Natural killer cell (primary cell): ENCODE data around the gene VMO1. TPM values are rescaled to one million over a fixed set of nuclear protein-coding genes. Genes with fewer than 3 reads are reported as not detected.
A peak's percentile ranks its signal among the peaks of the same experiment; 100 is the strongest.

Experiments
- ATAC-seq, 3 donors: fragments of 150-1000 bp in 2 of 3; fragments of 200-7000 bp in 1 of 3; cut with Tn5 transposase; 1 replicate in 1 of 3; 2 replicates in 2 of 3; pipeline ENCODE4 v1.10.0; 2021; ENCODE audit warnings: mild to moderate bottlenecking in 2 of 3, moderate library complexity in 2 of 3
- DNase-seq, 2 donors: peaks; one replicate each; pipeline versions ENCODE4 v3.0.0 to v3.0.0-alpha.2; 2013 to 2021; ENCODE audit warnings: mixed read lengths in 1 of 2
- H3K27ac ChIP-seq: one replicate; pipeline ENCODE4 v1.5.1; 2013; ENCODE audit warnings: mild to moderate bottlenecking, low read length
- H3K27me3 ChIP-seq: one replicate; pipeline ENCODE4 v1.6.1; 2013; ENCODE audit warnings: low read length; ENCODE audit not compliant: control insufficient read depth, insufficient read depth
- H3K36me3 ChIP-seq: one replicate; pipeline ENCODE4 v1.6.1; 2013; ENCODE audit warnings: low read length; ENCODE audit not compliant: control insufficient read depth, insufficient read depth
- H3K4me1 ChIP-seq: one replicate; pipeline ENCODE4 v1.6.1; 2013; ENCODE audit warnings: low read length; ENCODE audit not compliant: control insufficient read depth, insufficient read depth
- H3K4me3 ChIP-seq: one replicate; pipeline ENCODE4 v1.5.1; 2013; ENCODE audit warnings: low read length
- H3K9me3 ChIP-seq: one replicate; pipeline ENCODE4 v1.6.1; 2013; ENCODE audit warnings: low read length; ENCODE audit not compliant: control insufficient read depth, insufficient read depth
- H3K27ac Mint-ChIP-seq, 2 donors: one replicate each; pipeline ENCODE4 v1.8.0; 2022; ENCODE audit warnings: mild to moderate bottlenecking in 2 of 2, mixed read lengths in 2 of 2, moderate library complexity in 1 of 2
- H3K27me3 Mint-ChIP-seq, 2 donors: one replicate each; pipeline ENCODE4 v1.8.0; 2022; ENCODE audit warnings: low read depth in 2 of 2, mixed read lengths in 2 of 2
- H3K36me3 Mint-ChIP-seq: one replicate; pipeline ENCODE4 v1.8.0; 2022; ENCODE audit warnings: mixed read lengths
- H3K4me1 Mint-ChIP-seq, 2 donors: one replicate each; pipeline ENCODE4 v1.8.0; 2022; ENCODE audit warnings: mixed read lengths in 2 of 2
- H3K4me3 Mint-ChIP-seq: one replicate; pipeline ENCODE4 v1.8.0; 2022; ENCODE audit warnings: mild to moderate bottlenecking, moderate library complexity, mixed read lengths
- H3K9me3 Mint-ChIP-seq, 2 donors: one replicate each; pipeline ENCODE4 v1.8.0; 2022; ENCODE audit warnings: mixed read lengths in 2 of 2
- CTCF ChIP-seq: fragments of 200-600 bp; IDR thresholded peaks from one replicate; pipeline ENCODE4 v1.8.0; 2022; ENCODE audit warnings: antibody characterized with exemption
- WGBS: methylation state at CpG from one replicate; pipeline ENCODE4 v1.1.7; 2013; ENCODE audit warnings: missing lambda C conversion rate; ENCODE audit not compliant: insufficient coverage; 5-methylcytosine and 5-hydroxymethylcytosine counted together
- intact Hi-C: fragments of 100-400 bp; cut with micrococcal nuclease; formaldehyde crosslinking; loops from one replicate; pipeline ENCODE4 v1.14.2; 2022
- total RNA-seq, 4 donors: library from RNA; stranded (reverse); fragments of 120-200 nt in 1 of 4; gene quantifications; one replicate each; pipeline versions ENCODE4 v1.2.3 to v1.2.4, GENCODE V29; 2013 to 2022

Gene VMO1
- total RNA-seq, 3 donors from 2014 or later (not counting 1 experiment from before 2014, with no cell fraction given): 1.2 to 4.8 (median 1.3) TPM

- peaks cover 13 to 16% of the 10 kb centered on the region in 2 donors for H3K4me1 Mint-ChIP-seq
- no peaks in the 10 kb centered on the region for H3K36me3 ChIP-seq
- TF ChIP-seq CTCF: peak; percentile 84
- peak; percentile 79 to 92 (median 82) for ATAC-seq
- no peaks in the 10 kb centered on the region for H3K9me3 Mint-ChIP-seq
- peak overlapping the region; percentile 85 for H3K27ac Mint-ChIP-seq
- H3K27ac ChIP-seq: peak overlapping the region; percentile 79
- peaks cover 24% of the 10 kb centered on the region for H3K27me3 ChIP-seq
- no peaks in the 10 kb centered on the region for H3K9me3 ChIP-seq
- under 1% methylated on average over 91 of the region's 91 CpGs for WGBS
- DNase-seq: peak; percentile 78 to 90
- intact Hi-C loops: loop anchor here (2.0 to 5.0 kb wide), 2 partner anchors 17 to 78 kb away; partner anchors contain the start of genes ARRB2 and PLD2
- peak overlapping the region; percentile 93 for H3K4me3 Mint-ChIP-seq
- no peaks in the 10 kb centered on the region for H3K36me3 Mint-ChIP-seq
- peaks cover 33% of the 10 kb centered on the region for H3K4me1 ChIP-seq
- H3K4me3 ChIP-seq: peak overlapping the region; percentile 59
- peaks cover 19 to 21% of the 10 kb centered on the region in 2 donors for H3K27me3 Mint-ChIP-seq
These were observed 4.0 kb upstream of the VMO1 start for GRCh38 chr17:4789951-4790704.

- ATAC-seq (peak in 2 of 3 donors; percentile 6 to 37), DNase-seq (no peak)
- Histone ChIP-seq H3K4me1 (peaks cover 35% of the 10 kb centered on the region), H3K9me3 (no peaks in the 10 kb centered on the region), H3K36me3 (no peaks in the 10 kb centered on the region), H3K27ac (peak overlapping the region; percentile 21), H3K27me3 (peaks cover 26% of the 10 kb centered on the region), H3K4me3 (peak overlapping the region; percentile 49)
- Mint-ChIP-seq H3K4me3 (peak overlapping the region; percentile 83), H3K27ac (peak overlapping the region; percentile 85), H3K27me3 (peaks cover 21% of the 10 kb centered on the region in 2 donors), H3K36me3 (no peaks in the 10 kb centered on the region), H3K4me1 (peaks cover 13 to 16% of the 10 kb centered on the region in 2 donors), H3K9me3 (no peaks in the 10 kb centered on the region)
- WGBS: under 1% methylated on average over 25 of the region's 25 CpGs
- intact Hi-C loops: no loop called here
- no peak for TF ChIP-seq CTCF
These were observed 3.5 kb upstream of the VMO1 start for GRCh38 chr17:4789701-4789950.

GRCh38 chr17:4788807-4789700 lies 2.9 kb upstream of the VMO1 start, which contains the start of gene GLTPD2:
GLTPD2 (plus strand) TSS chr17:4788964; CDS start chr17:4789012, 48 bp downstream.
- Histone ChIP-seq H3K9me3 (no peaks in the 10 kb centered on the region), H3K36me3 (no peaks in the 10 kb centered on the region), H3K4me3 (peak within 1 kb of the TSS; percentile 49), H3K27ac (peak within 1 kb of the TSS; percentile 21), H3K27me3 (peaks cover 30% of the 10 kb centered on the region), H3K4me1 (peaks cover 35% of the 10 kb centered on the region)
- 35% methylated on average over 61 of the region's 62 CpGs for WGBS
- ATAC-seq (no peak), DNase-seq (no peak)
- H3K36me3 Mint-ChIP-seq: no peaks in the 10 kb centered on the region
- peak within 1 kb of the TSS; percentile 83 for H3K4me3 Mint-ChIP-seq
- peaks cover 25% of the 10 kb centered on the region in 2 donors for H3K27me3 Mint-ChIP-seq
- H3K4me1 Mint-ChIP-seq: peaks cover 13 to 16% of the 10 kb centered on the region in 2 donors
- no peak for TF ChIP-seq CTCF
- intact Hi-C loops: no loop called here
- H3K9me3 Mint-ChIP-seq: no peaks in the 10 kb centered on the region
- peak within 1 kb of the TSS; percentile 85 for H3K27ac Mint-ChIP-seq
